PC-9 (cell line): ENCODE results near the gene SOCS7. TPM values are rescaled to one million over a fixed set of nuclear protein-coding genes. Genes with fewer than 3 reads are reported as not detected.

Experiments
- BruUV-seq: library from RNA; stranded (reverse); fragments of 400-500 nt; replicated peaks from 2 replicates; lab custom pipeline; 2021; lab: Mats Ljungman, UMichigan
- CTCF ChIA-PET: fragments of 300-600 bp; sonication (Branson Sonifier 250); formaldehyde crosslinking; loops from one replicate; lab custom pipeline; 2022; ENCODE audit warnings: antibody characterized with exemption; lab: Charles Lee
- POLR2A ChIA-PET: fragments of 300-600 bp; sonication (Branson Sonifier 250); formaldehyde crosslinking; loops from one replicate; lab custom pipeline; 2022; ENCODE audit warnings: antibody characterized with exemption; ENCODE audit not compliant: unreplicated experiment; lab: Charles Lee
- DNase-seq, 2 experiments: peaks; one replicate each; pipeline versions ENCODE4 v3.0.0 to v3.0.0-alpha.2; 2015 to 2022; ENCODE audit warnings: mixed read lengths in 1 of 2
- H2AFZ ChIP-seq: fragments of 200-600 bp; sonication (generic); 2 replicates; pipeline ENCODE4 v1.8.1; 2017; ENCODE audit warnings: antibody characterized with exemption
- H3F3A ChIP-seq: fragments of 200-600 bp; sonication (generic); 2 replicates; pipeline ENCODE4 v1.8.1; 2017; ENCODE audit warnings: antibody characterized with exemption, mild to moderate bottlenecking, low read depth; ENCODE audit not compliant: insufficient read depth
- H3K27ac ChIP-seq: fragments of 200-600 bp; sonication (generic); 2 replicates; pipeline ENCODE4 v1.6.1; 2016; ENCODE audit warnings: mixed run types
- H3K27me3 ChIP-seq: fragments of 200-600 bp; sonication (generic); 2 replicates; pipeline ENCODE4 v1.6.1; 2016; ENCODE audit warnings: low read depth, mixed run types; ENCODE audit not compliant: insufficient read depth
- H3K36me3 ChIP-seq: fragments of 200-600 bp; sonication (generic); 2 replicates; pipeline ENCODE4 v1.6.1; 2016; ENCODE audit warnings: low read depth, mixed run types
- H3K4me1 ChIP-seq: fragments of 200-600 bp; sonication (generic); replicated peaks from 2 replicates; pipeline ENCODE4 v1.6.1; 2016; ENCODE audit warnings: mixed run types; ENCODE audit not compliant: insufficient read depth
- H3K4me2 ChIP-seq: fragments of 200-600 bp; sonication (generic); 2 replicates; pipeline ENCODE4 v1.6.1; 2017; ENCODE audit warnings: mixed run types
- H3K4me3 ChIP-seq: fragments of 200-600 bp; sonication (generic); 2 replicates; pipeline ENCODE4 v1.6.1; 2016; ENCODE audit warnings: mixed run types
- H3K79me2 ChIP-seq: fragments of 200-600 bp; sonication (generic); 2 replicates; pipeline ENCODE4 v1.6.1; 2017; ENCODE audit warnings: low read depth, mixed run types
- H3K9me2 ChIP-seq: fragments of 200-600 bp; sonication (generic); 2 replicates; pipeline ENCODE4 v1.8.1; 2017; ENCODE audit warnings: mild to moderate bottlenecking; ENCODE audit not compliant: insufficient read depth
- H3K9me3 ChIP-seq: fragments of 200-600 bp; sonication (generic); 2 replicates; pipeline ENCODE4 v1.8.1; 2016; ENCODE audit warnings: low read depth; ENCODE audit not compliant: insufficient read depth
- H4K20me1 ChIP-seq: fragments of 200-600 bp; sonication (generic); 2 replicates; pipeline ENCODE4 v1.8.1; 2017; ENCODE audit not compliant: insufficient read depth
- EZH2 ChIP-seq: fragments of 200-600 bp; sonication (generic); IDR thresholded peaks from 2 replicates; pipeline ENCODE4 v1.8.0; 2017; ENCODE audit warnings: antibody characterized with exemption, low read depth
- intact Hi-C: fragments of 100-400 bp; cut with micrococcal nuclease; formaldehyde crosslinking; loops from one replicate; pipeline ENCODE4 v1.10.0; 2022; ENCODE audit not compliant: unreplicated experiment
- total RNA-seq: library from RNA; stranded (reverse); gene quantifications from 2 replicates; pipeline ENCODE4 v1.2.3, GENCODE V29; 2021
- TF ChIP-seq, protein P1 (sequence below): fragments of 200-600 bp; sonication (generic); conservative IDR thresholded peaks from 2 replicates; pipeline ENCODE4 v1.6.1; 2017; ENCODE audit warnings: mixed run types, antibody characterized with exemption, mild to moderate bottlenecking, moderate library complexity

Gene SOCS7
- total RNA-seq, 1 experiment from 2014 or later = 19.6 TPM

DNA sequence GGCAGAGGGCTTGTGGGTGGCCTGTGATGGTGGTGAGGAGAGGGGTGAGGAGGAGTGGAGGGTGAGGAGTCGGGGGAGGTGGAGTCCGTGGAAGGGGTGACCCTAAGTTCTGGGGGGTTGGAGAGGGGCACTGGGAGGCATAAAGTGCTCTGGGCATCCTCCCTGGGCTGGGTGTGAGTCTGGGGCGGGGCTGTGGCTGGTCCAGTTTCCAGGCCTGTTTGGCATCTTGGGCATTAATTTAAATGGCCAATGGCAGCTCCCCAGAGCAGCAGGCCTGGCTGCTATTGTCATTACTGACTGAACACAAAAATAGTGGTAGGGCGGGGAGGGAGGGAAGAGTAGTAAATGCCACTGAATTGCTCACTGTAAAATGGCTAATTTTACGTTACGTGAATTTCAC, 68.9 kb downstream of the SOCS7 start:
- intact Hi-C loops = no loop called here

DNA sequence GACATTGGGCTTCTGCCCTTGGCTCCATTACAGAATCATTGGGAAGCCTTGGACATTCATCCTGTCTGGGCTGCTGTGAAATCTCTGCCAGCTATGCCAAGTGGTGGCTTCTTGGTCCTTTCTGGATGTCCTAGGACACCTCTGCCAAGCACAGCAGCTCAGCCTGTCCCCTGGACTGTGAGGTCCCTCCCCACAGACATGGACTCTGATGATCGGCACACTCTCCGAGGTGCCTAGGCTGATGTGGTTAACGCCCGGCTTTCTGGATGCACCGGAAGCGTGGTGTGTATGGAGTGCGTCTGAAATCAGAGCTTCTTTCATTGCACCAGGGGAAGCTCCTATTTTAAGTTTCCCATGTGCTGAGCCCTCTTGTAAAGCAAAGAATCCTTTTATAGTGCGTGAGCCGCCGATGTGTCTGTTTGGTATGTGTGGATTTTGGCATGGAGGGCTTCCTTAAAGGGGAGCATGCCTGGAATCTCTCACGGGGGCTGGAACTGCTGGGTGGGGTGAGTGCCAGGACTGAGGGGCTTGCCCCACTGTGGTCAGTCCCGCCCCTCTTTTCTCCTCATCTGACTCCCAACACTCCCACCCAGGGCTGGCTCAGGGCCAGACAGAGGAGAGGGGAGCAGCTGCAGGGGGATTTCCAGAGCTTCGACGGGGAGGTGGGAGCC, 69.7 kb downstream of the SOCS7 start:
- intact Hi-C loops = no loop called here
- Histone ChIP-seq H2AFZ (no peak overlapping the region), H3K27ac (no peak overlapping the region), H3K4me1 (peaks cover 13% of the 10 kb centered on the region), H3K9me2 (no peaks in the 10 kb centered on the region), H3K79me2 (no peaks in the 10 kb centered on the region), H3F3A (peaks cover 8% of the 10 kb centered on the region; the same call in 1 of the 2 replicates), H3K4me2 (no peak overlapping the region), H3K27me3 (peaks cover 20% of the 10 kb centered on the region; the same call in 1 of the 2 replicates), H3K36me3 (no peaks in the 10 kb centered on the region), H3K4me3 (no peak overlapping the region), H3K9me3 (no peaks in the 10 kb centered on the region), H4K20me1 (no peaks in the 10 kb centered on the region)
- BruUV-seq = no TSS peak
- ChIA-PET CTCF (interaction anchor here (0.5 kb wide), 1 partner anchor 510 kb away, joined by 6 read pairs; no protein-coding TSS in a partner anchor), POLR2A (interaction anchor here (0.7 kb wide), 1 partner anchor 95 kb away, joined by 5 read pairs; no protein-coding TSS in a partner anchor)
- no peak for TF ChIP-seq EZH2
- TF ChIP-seq, protein P1, sequence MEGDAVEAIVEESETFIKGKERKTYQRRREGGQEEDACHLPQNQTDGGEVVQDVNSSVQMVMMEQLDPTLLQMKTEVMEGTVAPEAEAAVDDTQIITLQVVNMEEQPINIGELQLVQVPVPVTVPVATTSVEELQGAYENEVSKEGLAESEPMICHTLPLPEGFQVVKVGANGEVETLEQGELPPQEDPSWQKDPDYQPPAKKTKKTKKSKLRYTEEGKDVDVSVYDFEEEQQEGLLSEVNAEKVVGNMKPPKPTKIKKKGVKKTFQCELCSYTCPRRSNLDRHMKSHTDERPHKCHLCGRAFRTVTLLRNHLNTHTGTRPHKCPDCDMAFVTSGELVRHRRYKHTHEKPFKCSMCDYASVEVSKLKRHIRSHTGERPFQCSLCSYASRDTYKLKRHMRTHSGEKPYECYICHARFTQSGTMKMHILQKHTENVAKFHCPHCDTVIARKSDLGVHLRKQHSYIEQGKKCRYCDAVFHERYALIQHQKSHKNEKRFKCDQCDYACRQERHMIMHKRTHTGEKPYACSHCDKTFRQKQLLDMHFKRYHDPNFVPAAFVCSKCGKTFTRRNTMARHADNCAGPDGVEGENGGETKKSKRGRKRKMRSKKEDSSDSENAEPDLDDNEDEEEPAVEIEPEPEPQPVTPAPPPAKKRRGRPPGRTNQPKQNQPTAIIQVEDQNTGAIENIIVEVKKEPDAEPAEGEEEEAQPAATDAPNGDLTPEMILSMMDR = no peak
- no peak for DNase-seq

More for the DNA sequence above, 68.9 kb downstream of the SOCS7 start:
- Histone ChIP-seq H3F3A (peaks cover 14% of the 10 kb centered on the region; the same call in 1 of the 2 replicates), H3K79me2 (no peaks in the 10 kb centered on the region), H4K20me1 (no peaks in the 10 kb centered on the region), H3K9me3 (no peaks in the 10 kb centered on the region), H3K9me2 (no peaks in the 10 kb centered on the region), H2AFZ (no peak overlapping the region), H3K27me3 (peaks cover 20% of the 10 kb centered on the region; the same call in 1 of the 2 replicates), H3K4me3 (no peak overlapping the region), H3K36me3 (no peaks in the 10 kb centered on the region), H3K4me2 (no peak overlapping the region), H3K27ac (no peak overlapping the region), H3K4me1 (peaks cover 21% of the 10 kb centered on the region)
- POLR2A ChIA-PET = interaction anchor here (0.8 kb wide), 1 partner anchor 52 kb away, joined by 4 read pairs; no protein-coding TSS in a partner anchor
- CTCF ChIA-PET = interaction anchor here (0.6 kb wide), 1 partner anchor 604 kb away, joined by 3 read pairs; no protein-coding TSS in a partner anchor
- no peak for DNase-seq
- no peak for TF ChIP-seq EZH2
- TF ChIP-seq, protein P1 = no peak
- BruUV-seq = no TSS peak

- Histone ChIP-seq H2AFZ (no peak overlapping the region), H3K27me3 (peaks cover 20% of the 10 kb centered on the region; the same call in 1 of the 2 replicates), H3K9me3 (no peaks in the 10 kb centered on the region), H3K4me3 (no peak overlapping the region), H3K27ac (no peak overlapping the region), H3K9me2 (no peaks in the 10 kb centered on the region), H3F3A (peaks cover 7% of the 10 kb centered on the region; the same call in 1 of the 2 replicates), H3K36me3 (no peaks in the 10 kb centered on the region), H3K4me2 (no peak overlapping the region), H3K4me1 (peaks cover 12% of the 10 kb centered on the region), H3K79me2 (no peaks in the 10 kb centered on the region), H4K20me1 (no peaks in the 10 kb centered on the region)
- no peak for DNase-seq
- ChIA-PET CTCF (interaction anchor here (0.6 kb wide), 1 partner anchor 1073 kb away, joined by 6 read pairs; no protein-coding TSS in a partner anchor), POLR2A (interaction anchor here (0.5 to 0.7 kb wide), 2 partner anchors 95 to 137 kb away, joined by 5 to 9 read pairs; no protein-coding TSS in a partner anchor)
- intact Hi-C loops = loop anchor here (2.0 kb wide), 1 partner anchor 163 kb away; no protein-coding TSS in a partner anchor
- no TSS peak for BruUV-seq
- TF ChIP-seq EZH2 = no peak
- TF ChIP-seq, protein P1 = no peak
Measured at GRCh38 chr17:38421871-38422827, 70.5 kb downstream of the SOCS7 start.
